Brain microvascular endothelial cell (primary cell): Measurements from ENCODE around the gene KAT2B.

Source experiments
- DNase-seq: peaks from one replicate; pipeline ENCODE4 v3.0.0-alpha.2; 2020
- H3K27ac ChIP-seq: fragments of 250-450 bp; sonication (Bioruptor Pico); 2 replicates; pipeline ENCODE4 v1.5.1; 2020; ENCODE audit warnings: mild to moderate bottlenecking, moderate library complexity
- H3K27me3 ChIP-seq: fragments of 250-450 bp; sonication (Bioruptor Pico); replicated peaks from 2 replicates; pipeline ENCODE4 v1.5.1; 2020; ENCODE audit warnings: mild to moderate bottlenecking
- H3K36me3 ChIP-seq: fragments of 250-450 bp; sonication (Bioruptor Pico); replicated peaks from 2 replicates; pipeline ENCODE4 v1.5.1; 2020; ENCODE audit warnings: mild to moderate bottlenecking
- H3K4me3 ChIP-seq: 2 replicates; pipeline ENCODE4 v1.5.1; 2011; ENCODE audit warnings: low read depth, mild to moderate bottlenecking, control low read depth, low read length, moderate library complexity
- CTCF ChIP-seq: IDR thresholded peaks from 2 replicates; pipeline ENCODE4 v1.5.1; 2011; ENCODE audit warnings: low read depth, mild to moderate bottlenecking, moderate library complexity, low read length, control low read depth, inconsistent platforms; ENCODE audit errors: missing control alignments
- in situ Hi-C: cut with HindIII; loops from 2 replicates; pipeline ENCODE4 v1.10.0; 2017; ENCODE audit warnings: low sequenced_read_pairs, low pct_ligation_motif_present

The KAT2B gene

GRCh38 chr3:20080956-20081554 is 40.8 kb downstream of the KAT2B start:
- TF ChIP-seq CTCF, result no peak
- no peak for DNase-seq
- no peaks in the 10 kb centered on the region for H3K36me3 ChIP-seq
- no peaks in the 10 kb centered on the region for H3K27me3 ChIP-seq
- no peak overlapping the region for H3K4me3 ChIP-seq
- in situ Hi-C loops, result no loop called here
- H3K27ac ChIP-seq, result no peak overlapping the region

- in situ Hi-C loops, result no loop called here
- TF ChIP-seq CTCF, result no peak
Measured at GRCh38 chr3:20083253-20083652, 43.0 kb downstream of the KAT2B start.

GRCh38 chr3:20083953-20084352 is 43.7 kb downstream of the KAT2B start:
- Histone ChIP-seq H3K4me3 (no peak overlapping the region), H3K27ac (no peak overlapping the region), H3K27me3 (no peaks in the 10 kb centered on the region), H3K36me3 (no peaks in the 10 kb centered on the region)
- TF ChIP-seq CTCF, result no peak
- DNase-seq, result no peak
- in situ Hi-C loops, result no loop called here

More at GRCh38 chr3:20083253-20083652, 43.0 kb downstream of the KAT2B start:
- H3K36me3 ChIP-seq, result no peaks in the 10 kb centered on the region
- H3K27ac ChIP-seq, result no peak overlapping the region
- no peak overlapping the region for H3K4me3 ChIP-seq
- H3K27me3 ChIP-seq, result no peaks in the 10 kb centered on the region
- no peak for DNase-seq

- H3K27me3 ChIP-seq, result no peaks in the 10 kb centered on the region
- in situ Hi-C loops, result no loop called here
- no peak overlapping the region for H3K4me3 ChIP-seq
- H3K36me3 ChIP-seq, result no peaks in the 10 kb centered on the region
- no peak for TF ChIP-seq CTCF
- DNase-seq, result no peak
- no peak overlapping the region for H3K27ac ChIP-seq
Measured at GRCh38 chr3:20091331-20092047, 51.2 kb downstream of the KAT2B start.

- DNase-seq, result no peak
- H3K4me3 ChIP-seq, result no peak overlapping the region
- in situ Hi-C loops, result no loop called here
- H3K27ac ChIP-seq, result no peak overlapping the region
- no peak for TF ChIP-seq CTCF
- no peaks in the 10 kb centered on the region for H3K27me3 ChIP-seq
- no peaks in the 10 kb centered on the region for H3K36me3 ChIP-seq
Measured at GRCh38 chr3:20095470-20095869, 55.2 kb downstream of the KAT2B start.
